Measurements from ENCODE around the gene VWCE. TPM values are rescaled to one million over a fixed set of nuclear protein-coding genes. Genes with fewer than 3 reads are reported as not detected.
"Not testable (repeated sequence)": the region's sequence is repeated elsewhere in the genome, so short reads cannot be mapped to it uniquely, and the experiment has no call there.

Gene VWCE
- total RNA-seq, 1 experiment from 2014 or later = 20.6 TPM

DNA sequence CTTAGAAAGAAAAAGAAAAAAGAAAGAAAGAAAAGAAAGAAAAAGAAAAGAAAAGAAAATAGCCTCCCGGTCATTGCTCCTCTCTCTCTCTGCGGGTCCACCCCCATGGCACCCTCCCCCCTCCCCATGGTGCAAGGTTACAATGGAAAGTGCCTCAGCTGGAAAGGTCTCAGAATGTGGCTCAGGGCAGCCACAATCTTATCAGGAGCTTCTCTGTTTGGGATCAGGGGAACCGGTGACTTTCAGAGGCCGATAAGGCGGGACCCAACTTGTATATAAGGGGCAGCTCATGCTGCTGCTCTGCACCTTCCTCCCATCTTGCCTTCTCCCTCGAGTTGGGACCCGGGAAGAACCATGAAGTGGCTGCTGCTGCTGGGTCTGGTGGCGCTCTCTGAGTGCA is 73.1 kb downstream of the VWCE start, which contains the start of gene PGA4:
PGA4 (plus strand) TSS at position 301 of the 400 bp plus-strand sequence; CDS start at position 355, 54 bp downstream.
- H4K5ac ChIP-seq (ENCODE audit: insufficient read length, low read depth, low read length); H3K9ac ChIP-seq (ENCODE audit: extremely low read depth, insufficient read length, low read length); H3K79me2 ChIP-seq (ENCODE audit: insufficient read depth, low read length); H3K27ac ChIP-seq (ENCODE audit: insufficient read length, low read depth, low read length); H4K8ac ChIP-seq (replicated peaks; ENCODE audit: insufficient read length, low read depth, low read length); H2BK120ac ChIP-seq (ENCODE audit: low read depth, low read length, poor library complexity, severe bottlenecking); H2BK15ac ChIP-seq (ENCODE audit: low read depth, low read length); H3K4me2 ChIP-seq (ENCODE audit: insufficient read depth, insufficient read length, low read length); H3K27ac Mint-ChIP-seq; H2BK5ac ChIP-seq (ENCODE audit: insufficient read length, low read length); H2AK5ac ChIP-seq (ENCODE audit: insufficient read length, low read length); H4K20me1 ChIP-seq (ENCODE audit: control insufficient read depth, insufficient read depth, insufficient read length); H4K91ac ChIP-seq (ENCODE audit: insufficient read length, low read depth, low read length); H3K4me1 Mint-ChIP-seq; H3K18ac ChIP-seq (ENCODE audit: insufficient read length, low read depth, low read length); H2AFZ ChIP-seq (ENCODE audit: low read length); H3K56ac ChIP-seq (ENCODE audit: insufficient read length, low read depth, low read length); H3K27me3 Mint-ChIP-seq (ENCODE audit: low read depth); H3K79me1 ChIP-seq (ENCODE audit: insufficient read depth, low read depth, low read length, poor library complexity, severe bottlenecking); H2BK20ac ChIP-seq (ENCODE audit: low read depth, low read length, poor library complexity, severe bottlenecking); DNase-seq; H3K4me3 Mint-ChIP-seq; H3K23ac ChIP-seq (ENCODE audit: insufficient read length, low read depth, low read length); H3K27me3 ChIP-seq (ENCODE audit: insufficient read depth, low read length); H3K14ac ChIP-seq (ENCODE audit: insufficient read depth, low read length); H2BK12ac ChIP-seq (ENCODE audit: insufficient read length, low read depth, low read length); H3K4me1 ChIP-seq (ENCODE audit: insufficient read depth, low read length); H3K23me2 ChIP-seq (ENCODE audit: insufficient read length, low read depth, low read length, poor library complexity, severe bottlenecking); H3T11ph ChIP-seq (ENCODE audit: low read length); H3K9me3 Mint-ChIP-seq; H3K4ac ChIP-seq (ENCODE audit: low read depth, low read length); H3K9me3 ChIP-seq (ENCODE audit: control insufficient read depth, low read depth, low read length); H3K36me3 Mint-ChIP-seq (ENCODE audit: insufficient read depth in 1 of 3, low read depth in 3 of 3): not testable (repeated sequence)
- WGBS (ENCODE audit: extremely low coverage, insufficient read length, low lambda C conversion rate) = no CpG with 5 or more reads among the region's 8 CpGs

DNA sequence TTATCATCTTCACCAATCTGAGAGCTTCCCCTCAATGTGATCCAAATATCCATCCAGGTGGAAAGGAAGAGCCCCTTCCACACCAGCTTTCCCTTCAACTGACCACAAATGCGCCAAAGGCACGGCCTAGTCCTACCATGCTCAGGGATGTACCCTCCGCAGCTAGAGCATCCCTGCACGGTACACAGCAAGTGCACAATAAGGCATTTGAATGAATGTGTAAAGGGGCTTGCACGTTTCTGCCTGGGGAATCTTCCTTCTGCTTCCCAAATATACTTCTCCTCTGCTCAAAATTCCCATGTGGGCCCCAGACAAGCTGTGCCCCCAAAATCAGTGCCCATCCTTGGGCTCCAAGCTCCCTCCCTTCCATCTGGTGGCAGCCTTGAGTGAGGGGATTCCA is 76.1 kb downstream of the VWCE start:
- H3K27ac ChIP-seq (ENCODE audit: insufficient read length, low read depth, low read length); H3K9ac ChIP-seq (ENCODE audit: extremely low read depth, insufficient read length, low read length); H2BK15ac ChIP-seq (ENCODE audit: low read depth, low read length); H2BK120ac ChIP-seq (ENCODE audit: low read depth, low read length, poor library complexity, severe bottlenecking); H2BK20ac ChIP-seq (ENCODE audit: low read depth, low read length, poor library complexity, severe bottlenecking); H3K56ac ChIP-seq (ENCODE audit: insufficient read length, low read depth, low read length); H3K14ac ChIP-seq (ENCODE audit: insufficient read depth, low read length); H3K4me1 Mint-ChIP-seq; H2BK12ac ChIP-seq (ENCODE audit: insufficient read length, low read depth, low read length); H3K27me3 ChIP-seq (ENCODE audit: insufficient read depth, low read length); H3K9me3 Mint-ChIP-seq; H3K79me1 ChIP-seq (ENCODE audit: insufficient read depth, low read depth, low read length, poor library complexity, severe bottlenecking); H4K91ac ChIP-seq (ENCODE audit: insufficient read length, low read depth, low read length); H4K20me1 ChIP-seq (ENCODE audit: control insufficient read depth, insufficient read depth, insufficient read length); H2AFZ ChIP-seq (ENCODE audit: low read length); H3K36me3 Mint-ChIP-seq (ENCODE audit: insufficient read depth in 1 of 3, low read depth in 3 of 3); H4K5ac ChIP-seq (ENCODE audit: insufficient read length, low read depth, low read length); H3K18ac ChIP-seq (ENCODE audit: insufficient read length, low read depth, low read length); H3K27me3 Mint-ChIP-seq (ENCODE audit: low read depth); H3K4me2 ChIP-seq (ENCODE audit: insufficient read depth, insufficient read length, low read length); H3K23me2 ChIP-seq (ENCODE audit: insufficient read length, low read depth, low read length, poor library complexity, severe bottlenecking); H4K8ac ChIP-seq (replicated peaks; ENCODE audit: insufficient read length, low read depth, low read length); H2BK5ac ChIP-seq (ENCODE audit: insufficient read length, low read length); H3K23ac ChIP-seq (ENCODE audit: insufficient read length, low read depth, low read length); H3K4ac ChIP-seq (ENCODE audit: low read depth, low read length); H3K4me1 ChIP-seq (ENCODE audit: insufficient read depth, low read length); H3T11ph ChIP-seq (ENCODE audit: low read length); H3K4me3 Mint-ChIP-seq; H3K79me2 ChIP-seq (ENCODE audit: insufficient read depth, low read length); H3K27ac Mint-ChIP-seq; DNase-seq; H2AK5ac ChIP-seq (ENCODE audit: insufficient read length, low read length); H3K9me3 ChIP-seq (ENCODE audit: control insufficient read depth, low read depth, low read length): not testable (repeated sequence)
- no CpG with 5 or more reads among the region's 5 CpGs for WGBS (ENCODE audit: extremely low coverage, insufficient read length, low lambda C conversion rate)

Measured in H9 (cell line).